GM18511 (cell line): Measurements from ENCODE around the gene SAMD4A.
A peak's percentile ranks its signal among the peaks of the same experiment; 100 is the strongest.

ENCODE experiments used
- ATAC-seq: cut with Tn5 transposase; IDR thresholded peaks from one replicate; pipeline ENCODE4 v1.9.1; 2021; ENCODE audit warnings: mild to moderate bottlenecking, moderate library complexity; ENCODE audit not compliant: unreplicated experiment

SAMD4A gene

GRCh38 chr14:54566410-54567223 is at the start of gene SAMD4A:
TSS of gene SAMD4A (plus strand) at chr14:54567128. CDS start at chr14:54567917, 789 bp downstream.
- peak; percentile 37 for ATAC-seq

DNA sequence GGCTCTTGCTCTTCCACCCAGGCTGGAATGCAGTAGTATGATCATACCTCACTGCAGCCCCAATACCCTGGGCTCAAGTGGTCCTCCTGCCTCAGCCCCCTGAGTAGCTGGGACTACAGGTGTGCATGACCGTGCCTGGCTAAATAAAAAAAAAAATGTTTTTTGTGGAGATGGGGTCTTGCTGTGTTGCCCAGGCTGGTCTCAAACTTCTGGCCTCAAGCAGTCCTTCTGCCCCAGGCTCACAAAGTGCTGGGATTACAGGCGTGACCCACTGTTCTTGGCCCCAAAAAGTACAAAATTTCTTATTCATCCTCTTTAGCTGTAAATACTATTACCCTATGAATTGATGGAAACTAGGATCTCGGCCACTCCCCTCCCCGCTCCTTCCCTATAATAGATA is 42.5 kb upstream of the SAMD4A start:
- no peak for ATAC-seq

GRCh38 chr14:54528973-54529372 is 38.0 kb upstream of the SAMD4A start:
- no peak for ATAC-seq

- no peak for ATAC-seq
Measured at GRCh38 chr14:54529811-54530210, 37.1 kb upstream of the SAMD4A start.

DNA sequence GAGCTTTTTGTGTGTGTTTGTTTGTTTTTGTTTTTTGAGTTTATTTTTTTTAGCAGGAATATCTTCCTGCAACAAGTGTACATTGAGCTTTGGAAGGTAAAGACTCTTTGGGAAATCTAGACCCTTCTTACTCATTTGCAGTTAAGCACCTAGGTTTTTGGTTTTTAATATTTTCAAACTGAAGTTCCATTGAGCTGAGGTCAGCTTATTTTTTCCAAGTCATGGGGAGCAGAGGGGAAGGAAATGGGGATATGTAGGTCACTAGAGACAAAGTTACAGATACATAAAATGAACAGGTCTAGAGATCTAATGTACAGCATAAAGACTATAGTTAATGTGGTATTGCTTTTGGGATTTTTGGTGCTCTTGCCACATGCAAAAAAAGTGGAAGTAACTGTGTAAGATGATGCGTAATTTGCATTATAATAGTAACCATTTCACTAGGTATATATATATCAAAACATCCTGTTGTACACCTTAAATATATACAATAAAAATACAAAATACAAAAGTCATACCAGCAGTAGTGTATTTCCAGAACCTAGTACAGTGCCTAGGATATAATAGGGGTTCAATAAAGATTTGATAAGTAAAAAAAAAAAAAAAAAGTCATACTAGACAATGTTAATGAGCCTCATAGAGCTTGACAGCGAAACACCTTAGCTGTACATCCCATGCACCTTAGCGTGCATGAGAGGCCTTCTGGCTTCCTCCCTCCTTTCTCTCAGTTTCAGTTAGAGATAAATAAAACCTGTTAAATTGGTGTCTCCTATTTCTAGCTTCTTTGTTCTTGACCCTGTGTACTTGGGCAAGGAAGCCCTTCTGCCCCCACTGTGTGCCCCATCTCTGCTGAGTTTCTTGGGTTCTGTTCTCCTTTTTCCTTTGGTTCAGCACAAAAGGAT is 34.6 kb upstream of the SAMD4A start:
- ATAC-seq: peak; percentile 97

GRCh38 chr14:54533100-54533499 is 33.8 kb upstream of the SAMD4A start:
- ATAC-seq: peak; percentile 25

GRCh38 chr14:54535126-54535525 is 31.8 kb upstream of the SAMD4A start:
- no peak for ATAC-seq

DNA sequence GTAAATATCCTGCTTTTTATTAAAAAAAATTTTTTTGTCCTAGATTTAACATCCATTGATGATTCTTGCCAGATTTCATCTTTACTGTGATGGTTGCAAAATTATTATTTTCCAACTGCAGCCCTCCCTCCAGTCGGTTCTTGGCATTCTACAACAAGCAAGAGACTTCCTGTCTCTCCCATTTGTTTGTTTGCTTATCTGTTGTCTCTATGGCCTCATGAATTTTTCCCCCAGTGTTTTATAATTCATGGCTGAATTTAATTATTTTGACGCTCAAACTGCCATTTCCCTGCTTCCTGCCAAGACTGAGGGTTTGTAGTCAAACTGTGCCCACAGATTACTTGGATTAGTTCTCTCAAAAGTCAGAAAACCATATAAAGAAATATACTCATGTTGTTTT is 31.3 kb upstream of the SAMD4A start:
- ATAC-seq: no peak

DNA sequence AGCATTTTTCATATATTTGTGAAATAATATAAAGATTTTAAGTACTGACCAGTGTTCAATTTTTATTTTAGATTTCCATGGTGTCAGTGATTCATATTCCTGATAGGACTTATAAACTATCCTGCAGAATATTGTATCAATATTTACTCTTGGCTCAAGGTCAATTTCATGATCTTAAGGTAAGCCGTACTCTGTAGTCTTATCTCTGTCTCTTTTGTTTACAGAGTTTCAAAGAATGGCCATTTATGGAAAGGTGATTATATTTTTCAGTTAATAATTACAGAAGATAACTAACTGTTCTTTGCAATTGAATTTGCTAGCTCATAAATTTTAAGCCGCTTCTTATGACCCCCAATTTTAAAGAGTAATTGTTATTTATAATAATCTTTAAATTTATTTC is 29.3 kb upstream of the SAMD4A start:
- ATAC-seq: no peak

DNA sequence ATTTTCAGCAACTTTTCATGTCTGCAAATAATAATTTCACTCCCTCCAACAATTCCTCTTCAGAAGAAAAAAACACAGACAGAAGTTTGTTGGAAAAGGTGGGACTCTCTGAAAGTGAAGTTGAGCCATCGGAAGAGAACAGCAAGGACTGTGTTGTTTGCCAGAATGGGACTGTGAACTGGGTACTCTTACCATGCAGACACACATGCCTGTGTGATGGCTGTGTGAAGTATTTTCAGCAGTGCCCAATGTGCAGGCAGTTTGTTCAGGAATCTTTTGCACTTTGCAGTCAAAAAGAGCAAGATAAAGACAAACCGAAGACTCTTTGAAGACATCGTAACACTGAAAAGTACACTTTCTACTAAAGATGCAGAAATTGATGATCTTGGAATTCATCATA is 28.9 kb upstream of the SAMD4A start:
- no peak for ATAC-seq

GRCh38 chr14:54547583-54547982 is 19.3 kb upstream of the SAMD4A start:
- no peak for ATAC-seq

GRCh38 chr14:54548491-54548890 is 18.4 kb upstream of the SAMD4A start:
- ATAC-seq: no peak

- ATAC-seq: no peak
Measured at GRCh38 chr14:54549862-54550261, 17.1 kb upstream of the SAMD4A start.

DNA sequence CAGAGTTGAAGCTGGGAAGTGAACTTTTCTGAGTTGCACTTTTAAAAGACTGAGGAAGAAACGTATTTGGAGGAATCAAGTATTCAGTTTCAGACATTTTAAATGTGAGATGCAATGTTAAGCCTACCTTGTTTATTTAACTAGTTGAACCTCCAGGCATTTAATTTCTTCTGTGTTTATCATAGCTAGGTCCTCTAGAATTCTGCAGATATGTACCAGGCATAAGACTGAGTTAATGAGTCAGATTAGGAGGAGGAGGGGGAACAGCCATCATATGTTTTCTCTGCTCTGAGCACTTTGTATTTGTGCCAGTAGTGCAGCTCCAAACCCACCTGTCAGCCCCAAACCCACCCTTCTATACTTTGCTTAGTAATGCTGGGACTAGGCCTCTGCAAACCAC is 16.4 kb upstream of the SAMD4A start:
- no peak for ATAC-seq

GRCh38 chr14:54554401-54554800 is 12.5 kb upstream of the SAMD4A start:
- no peak for ATAC-seq

DNA sequence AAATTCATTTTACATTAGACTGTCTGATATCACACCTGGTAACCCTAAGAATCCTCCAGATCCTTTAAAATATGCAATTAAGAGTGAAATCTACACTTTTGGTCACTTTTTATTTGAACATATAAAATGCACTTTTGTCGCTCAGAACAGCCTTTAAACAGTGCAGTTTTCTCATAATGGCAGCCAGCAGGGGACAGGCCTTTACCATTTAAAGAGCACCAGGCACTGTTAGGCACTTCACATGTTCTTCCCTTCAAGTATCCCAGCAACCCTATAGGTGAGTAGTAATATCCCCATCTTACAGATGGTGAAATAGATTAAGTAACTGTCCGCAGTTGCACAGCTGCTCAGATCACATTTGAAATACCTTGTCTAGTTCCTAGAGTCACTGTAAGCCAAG is 11.3 kb upstream of the SAMD4A start:
- no peak for ATAC-seq

DNA sequence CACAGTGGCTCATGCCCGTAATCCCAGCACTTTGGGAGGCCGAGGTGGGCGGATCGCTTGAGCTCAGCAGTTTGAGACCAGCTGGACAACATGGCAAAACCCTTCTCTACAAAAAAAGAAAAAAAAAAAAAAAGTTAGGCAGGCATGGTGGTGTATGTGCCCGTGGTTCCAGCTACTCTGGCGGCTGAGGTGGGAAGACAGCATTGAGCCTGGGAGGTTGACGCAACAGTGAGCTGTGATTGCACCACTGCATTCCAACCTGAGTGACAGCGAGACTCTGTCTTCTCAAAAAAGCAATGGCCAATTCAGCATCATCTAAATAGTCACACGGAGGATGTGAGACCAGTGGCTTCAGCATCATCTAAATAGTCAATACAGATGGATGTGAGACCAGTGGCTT is 10.4 kb upstream of the SAMD4A start:
- ATAC-seq: no peak

DNA sequence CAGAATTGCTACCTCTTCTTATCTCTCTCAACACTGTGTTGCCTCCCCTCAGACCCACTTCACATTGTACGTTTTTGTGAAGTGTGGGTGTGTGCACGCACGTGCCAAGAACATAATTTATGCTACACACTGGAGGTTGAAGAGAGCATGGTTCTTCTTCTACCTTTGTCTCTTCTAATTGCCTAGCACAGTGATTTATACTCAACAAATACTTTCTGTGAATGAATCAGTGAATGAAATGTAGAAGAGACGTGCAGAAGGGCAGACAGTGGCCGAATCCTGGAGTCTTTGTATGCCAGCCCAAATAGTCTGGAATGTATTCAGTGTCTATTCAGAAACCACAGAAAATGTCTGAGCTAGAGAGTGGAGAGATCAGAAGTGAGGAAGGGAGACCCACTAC is 4.6 kb upstream of the SAMD4A start:
- ATAC-seq: no peak

DNA sequence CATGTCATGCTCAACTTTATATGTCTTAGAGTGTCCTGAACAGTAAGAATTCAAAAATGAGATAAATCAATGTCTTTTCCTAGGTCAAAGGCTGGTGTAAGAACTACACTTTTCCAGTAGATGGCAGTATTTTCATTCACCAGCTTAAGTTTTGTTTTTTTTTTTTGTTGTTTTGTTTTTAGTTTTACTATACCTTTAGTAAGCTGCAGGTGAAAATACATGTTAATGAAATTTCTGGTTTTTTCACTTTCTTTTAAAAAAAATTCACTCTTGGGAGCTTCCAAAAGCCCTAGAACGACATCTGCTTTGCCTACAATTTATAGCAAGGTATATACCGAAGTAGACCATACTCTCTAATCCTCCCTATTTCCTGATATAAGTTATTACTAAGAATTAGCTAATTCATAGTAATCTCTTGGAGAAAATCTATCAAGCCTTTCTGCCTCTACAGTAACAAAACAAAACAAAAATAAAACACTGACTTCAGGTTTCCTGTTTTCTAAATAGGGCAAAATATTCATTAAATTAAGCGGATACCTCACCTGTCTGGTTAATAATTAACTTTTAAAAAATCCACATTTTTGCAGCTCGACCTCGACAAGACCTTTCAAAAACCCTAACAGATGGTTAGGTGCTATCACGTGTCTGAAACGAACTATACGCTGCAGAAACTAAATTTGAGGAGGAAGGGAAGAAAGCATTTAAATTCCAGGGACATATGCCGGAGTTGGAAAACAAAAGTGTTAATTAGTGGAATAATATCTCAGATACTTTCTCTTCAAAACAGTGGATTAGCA is 2.7 kb upstream of the SAMD4A start:
- ATAC-seq: no peak

- peak; percentile 42 for ATAC-seq
Measured at GRCh38 chr14:54564868-54565784, 1.8 kb upstream of the SAMD4A start.
